ENCODE data around the gene HIC1. TPM values are rescaled to one million over a fixed set of nuclear protein-coding genes. Genes with fewer than 3 reads are reported as not detected.

HIC1 gene
- total RNA-seq, 1 donor from 2014 or later = 21.6 TPM

- H3K4me3 Mint-ChIP-seq = peak overlapping the region; percentile 78
- H3K4me1 Mint-ChIP-seq (ENCODE audit: unreplicated experiment) = peaks cover 26% of the 10 kb centered on the region
- TF ChIP-seq CTCF (conservative IDR thresholded peaks at IDR 0.05) = no peak
Measured at GRCh38 chr17:2059547-2060384, 4.9 kb downstream of the HIC1 start.

GRCh38 chr17:2060385-2060658, 5.4 kb downstream of the HIC1 start:
- Mint-ChIP-seq H3K4me3 (peak overlapping the region; percentile 51), H3K27ac (peak overlapping the region; percentile 34), H3K27me3 (peaks cover 16% of the 10 kb centered on the region), H3K9me3 (no peaks in the 10 kb centered on the region), H3K36me3 (peaks cover 24% of the 10 kb centered on the region), H3K4me1 (ENCODE audit: unreplicated experiment) (peaks cover 29% of the 10 kb centered on the region)
- DNase-seq (ENCODE audit: extremely low spot score, unreplicated experiment) = no peak
- no peak for TF ChIP-seq CTCF (conservative IDR thresholded peaks at IDR 0.05)

More at GRCh38 chr17:2059547-2060384, 4.9 kb downstream of the HIC1 start:
- peaks cover 21% of the 10 kb centered on the region for H3K36me3 Mint-ChIP-seq
- H3K9me3 Mint-ChIP-seq = no peaks in the 10 kb centered on the region
- no peak for DNase-seq (ENCODE audit: extremely low spot score, unreplicated experiment)
- H3K27me3 Mint-ChIP-seq = peaks cover 17% of the 10 kb centered on the region
- H3K27ac Mint-ChIP-seq = peak overlapping the region; percentile 34

- Mint-ChIP-seq H3K27ac (peak overlapping the region; percentile 34), H3K4me3 (no peak overlapping the region), H3K27me3 (peaks cover 16% of the 10 kb centered on the region), H3K4me1 (ENCODE audit: unreplicated experiment) (peaks cover 29% of the 10 kb centered on the region), H3K36me3 (peaks cover 24% of the 10 kb centered on the region), H3K9me3 (no peaks in the 10 kb centered on the region)
- DNase-seq (ENCODE audit: extremely low spot score, unreplicated experiment) = no peak
- no peak for TF ChIP-seq CTCF (conservative IDR thresholded peaks at IDR 0.05)
Measured at GRCh38 chr17:2060681-2061440, 6.0 kb downstream of the HIC1 start.

- TF ChIP-seq CTCF (conservative IDR thresholded peaks at IDR 0.05) = no peak
- DNase-seq (ENCODE audit: extremely low spot score, unreplicated experiment) = no peak
- Mint-ChIP-seq H3K27me3 (peaks cover 16% of the 10 kb centered on the region), H3K4me1 (ENCODE audit: unreplicated experiment) (peaks cover 29% of the 10 kb centered on the region), H3K36me3 (peaks cover 29% of the 10 kb centered on the region), H3K9me3 (no peaks in the 10 kb centered on the region), H3K4me3 (no peak overlapping the region), H3K27ac (no peak overlapping the region)
Measured at GRCh38 chr17:2061441-2061958, 6.6 kb downstream of the HIC1 start.

GRCh38 chr17:2062571-2063183, 7.8 kb downstream of the HIC1 start:
- Mint-ChIP-seq H3K36me3 (peaks cover 29% of the 10 kb centered on the region), H3K27me3 (peaks cover 16% of the 10 kb centered on the region), H3K27ac (peak overlapping the region; percentile 58), H3K4me3 (no peak overlapping the region), H3K4me1 (ENCODE audit: unreplicated experiment) (peaks cover 34% of the 10 kb centered on the region), H3K9me3 (no peaks in the 10 kb centered on the region)
- no peak for DNase-seq (ENCODE audit: extremely low spot score, unreplicated experiment)
- no peak for TF ChIP-seq CTCF (conservative IDR thresholded peaks at IDR 0.05)

Data from type B pancreatic cell (in vitro differentiated cells).